Neural progenitor cell (in vitro differentiated cells): ENCODE measurements around the gene P2RX3. TPM values are rescaled to one million over a fixed set of nuclear protein-coding genes. Genes with fewer than 3 reads are reported as not detected.

Experiments used
- DNase-seq: peaks from one replicate; pipeline ENCODE4 v3.0.0-alpha.2; 2016; ENCODE audit warnings: low spot score
- H2AFZ ChIP-seq: fragments of 200-600 bp; sonication (generic); replicated peaks from 2 replicates; pipeline ENCODE4 v1.6.1; 2016; ENCODE audit warnings: antibody characterized with exemption
- H3F3A ChIP-seq: fragments of 200-600 bp; sonication (generic); 2 replicates; pipeline ENCODE4 v1.6.1; 2016; ENCODE audit warnings: antibody characterized with exemption, low read depth
- H3K27ac ChIP-seq: fragments of 200-600 bp; sonication (generic); 2 replicates; pipeline ENCODE4 v1.5.1; 2016; ENCODE audit warnings: mild to moderate bottlenecking
- H3K27me3 ChIP-seq: fragments of 200-600 bp; sonication (generic); 2 replicates; pipeline ENCODE4 v1.6.1; 2016; ENCODE audit warnings: mild to moderate bottlenecking, moderate library complexity
- H3K36me3 ChIP-seq: fragments of 200-600 bp; sonication (generic); 2 replicates; pipeline ENCODE4 v1.5.1; 2016
- H3K4me1 ChIP-seq: fragments of 200-600 bp; sonication (generic); 2 replicates; pipeline ENCODE4 v1.6.1; 2016; ENCODE audit warnings: mixed run types
- H3K4me2 ChIP-seq: fragments of 200-600 bp; sonication (generic); 2 replicates; pipeline ENCODE4 v1.6.1; 2016
- H3K4me3 ChIP-seq: fragments of 200-600 bp; sonication (generic); 2 replicates; pipeline ENCODE4 v1.5.1; 2016
- H3K79me2 ChIP-seq: fragments of 200-600 bp; sonication (generic); 2 replicates; pipeline ENCODE4 v1.6.1; 2016; ENCODE audit warnings: low read depth
- H3K9ac ChIP-seq: fragments of 200-600 bp; sonication (generic); 2 replicates; pipeline ENCODE4 v1.6.1; 2016
- H3K9me3 ChIP-seq: fragments of 200-600 bp; sonication (generic); 2 replicates; pipeline ENCODE4 v1.5.1; 2016; ENCODE audit warnings: low read depth
- H4K20me1 ChIP-seq: fragments of 200-600 bp; sonication (generic); 2 replicates; pipeline ENCODE4 v1.6.1; 2016; ENCODE audit warnings: low read depth
- H3K27ac Mint-ChIP-seq: 3 replicates; pipeline ENCODE4 v1.8.0; 2021; ENCODE audit warnings: mixed read lengths
- H3K27me3 Mint-ChIP-seq: 2 replicates; pipeline ENCODE4 v1.8.0; 2022; ENCODE audit warnings: low read depth, mild to moderate bottlenecking, inconsistent platforms, moderate library complexity, mixed read lengths; ENCODE audit not compliant: insufficient read depth
- H3K36me3 Mint-ChIP-seq: 3 replicates; pipeline ENCODE4 v1.8.0; 2021; ENCODE audit warnings: mixed read lengths
- H3K4me1 Mint-ChIP-seq: 3 replicates; pipeline ENCODE4 v1.8.0; 2021; ENCODE audit warnings: mixed read lengths
- H3K4me3 Mint-ChIP-seq: 3 replicates; pipeline ENCODE4 v1.8.0; 2021; ENCODE audit warnings: mild to moderate bottlenecking, moderate library complexity, mixed read lengths
- H3K9me3 Mint-ChIP-seq: 3 replicates; pipeline ENCODE4 v1.8.0; 2020; ENCODE audit warnings: mixed read lengths
- EZH2 ChIP-seq: fragments of 200-600 bp; sonication (generic); IDR thresholded peaks from 2 replicates; pipeline ENCODE4 v1.6.1; 2017; ENCODE audit warnings: antibody characterized with exemption, mild to moderate bottlenecking, moderate library complexity
- EZH2phosphoT487 ChIP-seq: fragments of 200-600 bp; sonication (generic); IDR thresholded peaks from 2 replicates; pipeline ENCODE4 v1.6.1; 2017; ENCODE audit warnings: antibody characterized with exemption
- total RNA-seq: library from RNA; depleted of rRNA; stranded (reverse); fragments of >200 nt; gene quantifications from 2 replicates; pipeline ENCODE4 v1.2.3, GENCODE V29; 2015; ENCODE audit warnings: low replicate concordance
- TF ChIP-seq, protein P1 (sequence below): fragments of 200-600 bp; sonication (generic); IDR thresholded peaks from 2 replicates; pipeline ENCODE4 v1.5.1; 2017; ENCODE audit warnings: antibody characterized with exemption, mild to moderate bottlenecking

P2RX3 gene
- total RNA-seq, 1 donor from 2014 or later: 2.4 TPM

DNA sequence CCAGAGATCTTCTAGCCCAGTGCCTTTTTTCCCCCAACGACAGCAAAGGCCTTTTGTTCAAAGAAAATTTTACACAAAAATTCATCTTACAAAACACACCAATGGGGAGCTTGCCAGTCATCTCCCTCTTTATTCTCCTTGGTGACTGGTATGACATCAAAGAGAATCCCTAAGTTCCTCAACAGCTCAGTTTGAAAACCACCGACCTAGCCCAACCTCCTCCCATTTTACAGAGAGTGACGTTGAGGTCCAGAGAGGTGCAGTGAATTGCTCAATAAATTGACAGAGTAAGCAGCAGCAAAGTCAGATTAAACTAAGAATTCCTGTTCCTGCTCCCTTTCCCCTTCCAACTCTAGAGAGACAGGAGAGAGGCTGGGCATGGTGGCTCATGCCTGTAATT lies 81.0 kb downstream of the P2RX3 start:
- Histone ChIP-seq H3K4me1 (no peaks in the 10 kb centered on the region), H3K9ac (no peak overlapping the region), H3K4me3 (no peak overlapping the region), H3K4me2 (no peak overlapping the region), H3K79me2 (no peaks in the 10 kb centered on the region), H3K27ac (no peak overlapping the region), H4K20me1 (no peaks in the 10 kb centered on the region), H3K27me3 (no peaks in the 10 kb centered on the region), H2AFZ (no peak overlapping the region), H3K9me3 (no peaks in the 10 kb centered on the region), H3F3A (no peaks in the 10 kb centered on the region), H3K36me3 (no peaks in the 10 kb centered on the region)
- Mint-ChIP-seq H3K4me3 (no peak overlapping the region), H3K27me3 (peaks cover 4% of the 10 kb centered on the region), H3K36me3 (peaks cover 4% of the 10 kb centered on the region), H3K27ac (no peak overlapping the region), H3K4me1 (peaks cover 3% of the 10 kb centered on the region), H3K9me3 (no peaks in the 10 kb centered on the region)
- TF ChIP-seq EZH2: no peak
- TF ChIP-seq EZH2phosphoT487: no peak
- TF ChIP-seq, protein P1, sequence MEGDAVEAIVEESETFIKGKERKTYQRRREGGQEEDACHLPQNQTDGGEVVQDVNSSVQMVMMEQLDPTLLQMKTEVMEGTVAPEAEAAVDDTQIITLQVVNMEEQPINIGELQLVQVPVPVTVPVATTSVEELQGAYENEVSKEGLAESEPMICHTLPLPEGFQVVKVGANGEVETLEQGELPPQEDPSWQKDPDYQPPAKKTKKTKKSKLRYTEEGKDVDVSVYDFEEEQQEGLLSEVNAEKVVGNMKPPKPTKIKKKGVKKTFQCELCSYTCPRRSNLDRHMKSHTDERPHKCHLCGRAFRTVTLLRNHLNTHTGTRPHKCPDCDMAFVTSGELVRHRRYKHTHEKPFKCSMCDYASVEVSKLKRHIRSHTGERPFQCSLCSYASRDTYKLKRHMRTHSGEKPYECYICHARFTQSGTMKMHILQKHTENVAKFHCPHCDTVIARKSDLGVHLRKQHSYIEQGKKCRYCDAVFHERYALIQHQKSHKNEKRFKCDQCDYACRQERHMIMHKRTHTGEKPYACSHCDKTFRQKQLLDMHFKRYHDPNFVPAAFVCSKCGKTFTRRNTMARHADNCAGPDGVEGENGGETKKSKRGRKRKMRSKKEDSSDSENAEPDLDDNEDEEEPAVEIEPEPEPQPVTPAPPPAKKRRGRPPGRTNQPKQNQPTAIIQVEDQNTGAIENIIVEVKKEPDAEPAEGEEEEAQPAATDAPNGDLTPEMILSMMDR: no peak
- DNase-seq: no peak

DNA sequence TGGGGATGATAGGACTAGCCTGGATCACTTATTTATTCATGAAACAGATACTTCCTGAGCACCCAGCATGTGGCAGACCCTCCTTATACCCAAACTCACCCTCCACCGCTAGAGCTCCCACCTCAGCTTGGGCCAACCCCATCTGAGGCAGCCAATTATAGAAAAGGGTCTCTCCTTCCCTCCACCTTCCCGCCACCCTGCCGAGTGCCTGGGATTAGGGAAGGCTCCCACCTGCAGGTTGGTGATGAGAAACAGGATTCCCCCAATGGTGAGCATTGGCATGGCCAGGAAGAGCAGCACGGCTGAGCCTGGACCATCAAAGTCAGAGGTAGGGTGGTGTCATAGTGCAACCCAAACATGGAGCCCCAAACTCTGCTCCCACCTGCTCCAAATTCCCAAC lies 82.9 kb downstream of the P2RX3 start:
- Mint-ChIP-seq H3K27me3 (peaks cover 2% of the 10 kb centered on the region), H3K27ac (no peak overlapping the region), H3K4me1 (peaks cover 13% of the 10 kb centered on the region), H3K4me3 (no peak overlapping the region), H3K9me3 (no peaks in the 10 kb centered on the region), H3K36me3 (no peaks in the 10 kb centered on the region)
- Histone ChIP-seq H3K27ac (no peak overlapping the region), H3F3A (peaks cover 4% of the 10 kb centered on the region), H3K27me3 (peaks cover 8% of the 10 kb centered on the region), H3K4me3 (no peak overlapping the region), H2AFZ (no peak overlapping the region), H3K9ac (no peak overlapping the region), H3K4me2 (no peak overlapping the region), H4K20me1 (no peaks in the 10 kb centered on the region), H3K9me3 (no peaks in the 10 kb centered on the region), H3K4me1 (no peaks in the 10 kb centered on the region), H3K79me2 (no peaks in the 10 kb centered on the region), H3K36me3 (no peaks in the 10 kb centered on the region)
- TF ChIP-seq, protein P1: no peak
- TF ChIP-seq EZH2 (no peak), EZH2phosphoT487 (no peak)
- DNase-seq: no peak

DNA sequence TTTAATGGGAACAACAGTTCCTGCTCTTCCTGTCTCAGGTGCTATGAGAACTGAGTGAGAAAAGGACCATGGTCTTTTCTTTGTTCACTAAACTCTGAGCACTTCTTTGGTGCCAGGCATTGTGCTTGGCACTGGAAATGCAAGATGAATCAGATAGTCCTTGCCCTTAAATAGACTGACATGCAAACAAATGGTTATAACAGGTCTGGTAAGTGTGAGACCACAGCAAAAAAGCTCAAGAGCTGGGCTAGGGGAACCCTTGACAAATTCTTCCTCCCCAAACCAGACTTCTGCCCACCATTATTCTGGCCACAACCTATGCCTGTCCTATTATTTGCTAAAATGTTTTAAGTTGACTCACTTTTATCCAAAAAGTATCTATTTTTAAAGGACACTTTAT lies 83.7 kb downstream of the P2RX3 start:
- H3K4me2 ChIP-seq: no peak overlapping the region
- peaks cover 15% of the 10 kb centered on the region for H3K27me3 ChIP-seq
- H3K9ac ChIP-seq: no peak overlapping the region
- H3K9me3 ChIP-seq: no peaks in the 10 kb centered on the region
- Mint-ChIP-seq H3K4me3 (no peak overlapping the region), H3K27me3 (peaks cover 5% of the 10 kb centered on the region), H3K27ac (no peak overlapping the region), H3K9me3 (no peaks in the 10 kb centered on the region), H3K36me3 (no peaks in the 10 kb centered on the region), H3K4me1 (peaks cover 19% of the 10 kb centered on the region)
- no peaks in the 10 kb centered on the region for H3K36me3 ChIP-seq
- no peaks in the 10 kb centered on the region for H4K20me1 ChIP-seq
- no peaks in the 10 kb centered on the region for H3K79me2 ChIP-seq
- DNase-seq: no peak
- no peak overlapping the region for H3K27ac ChIP-seq
- H3F3A ChIP-seq: peaks cover 8% of the 10 kb centered on the region
- TF ChIP-seq EZH2phosphoT487 (no peak), EZH2 (no peak)
- TF ChIP-seq, protein P1: no peak
- no peak overlapping the region for H2AFZ ChIP-seq
- H3K4me3 ChIP-seq: no peak overlapping the region
- H3K4me1 ChIP-seq: no peaks in the 10 kb centered on the region

Other genes with a start within 250 kb of the P2RX3 start
- 1.4 and 2.2 TPM in 2 replicates for gene LRRC55, start 156.4 kb upstream of the P2RX3 start, total RNA-seq
- 1.6 and 1.8 TPM in 2 replicates for gene APLNR, start 101.1 kb upstream of the P2RX3 start, total RNA-seq
- gene TNKS1BP1, start 13.4 kb upstream of the P2RX3 start, total RNA-seq: 11.7 and 45.1 TPM in 2 replicates
- 186 and 222 TPM in 2 replicates for gene SSRP1, start 2.5 kb upstream of the P2RX3 start, total RNA-seq
- gene PRG3, start 42.8 kb downstream of the P2RX3 start, total RNA-seq: not detected in 2 replicates
- gene PRG2, start 52.3 kb downstream of the P2RX3 start, total RNA-seq: not detected in 2 replicates
- gene SLC43A3, start 88.8 kb downstream of the P2RX3 start, total RNA-seq: 5.6 and 7.8 TPM in 2 replicates
- gene RTN4RL2, start 122.2 kb downstream of the P2RX3 start, total RNA-seq: 0.13 and 1.9 TPM in 2 replicates
- gene SLC43A1, start 177.3 kb downstream of the P2RX3 start, total RNA-seq: 0.99 and 1.5 TPM in 2 replicates
- 19.1 and 21.9 TPM in 2 replicates for gene TIMM10, start 192.4 kb downstream of the P2RX3 start, total RNA-seq
- gene SMTNL1, start 199.2 kb downstream of the P2RX3 start, total RNA-seq: 0.28 TPM in 1 of 2 replicates, not detected in the other
- 76.2 and 112 TPM in 2 replicates for gene UBE2L6, start 229.3 kb downstream of the P2RX3 start, total RNA-seq